GM12878 (cell line): Measurements from ENCODE around the gene RAPGEF4. TPM values are rescaled to one million over a fixed set of nuclear protein-coding genes. Genes with fewer than 3 reads are reported as not detected.
A peak's percentile ranks its signal among the peaks of the same experiment; 100 is the strongest.

Experiments
- ATAC-seq: fragments of 200-7000 bp; cut with Tn5 transposase; 3 replicates; pipeline ENCODE4 v1.9.1; 2020; ENCODE audit warnings: mild to moderate bottlenecking, moderate library complexity
- BruUV-seq: library from RNA; stranded (reverse); fragments of 400-500 nt; replicated peaks from 2 replicates; lab custom pipeline; 2021; lab: Mats Ljungman, UMichigan
- CTCF ChIA-PET: fragments of 300-600 bp; sonication (Branson Sonifier 250); formaldehyde crosslinking; extraction: SDS; loops from one replicate; lab custom pipeline; 2021; ENCODE audit warnings: inconsistent platforms; lab: Yijun Ruan, JAX
- POLR2A ChIA-PET: fragments of 350-600 bp; formaldehyde crosslinking; extraction: SDS; loops from one replicate; lab custom pipeline; 2021; ENCODE audit warnings: inconsistent platforms; lab: Charles Lee
- RAD21 ChIA-PET: fragments of 300-600 bp; sonication (Branson Sonifier 250); formaldehyde crosslinking; loops from one replicate; lab custom pipeline; 2023; ENCODE audit warnings: antibody characterized with exemption; ENCODE audit not compliant: unreplicated experiment; lab: Charles Lee
- SMC1A ChIA-PET: fragments of 300-600 bp; sonication (Branson Sonifier 250); formaldehyde crosslinking; loops from one replicate; lab custom pipeline; 2023; ENCODE audit not compliant: unreplicated experiment, uncharacterized antibody; lab: Charles Lee
- DNase-seq: peaks from one replicate; pipeline ENCODE4 v3.0.0-alpha.2; 2011; ENCODE audit warnings: low read depth, low spot score
- FAIRE-seq: peaks from 3 replicates; lab custom pipeline; 2011; peaks lifted over from hg19 to GRCh38; lab: Jason Lieb, UNC
- H2AFZ ChIP-seq: 2 replicates; pipeline ENCODE4 v1.6.0; 2011; ENCODE audit warnings: low read depth, low read length, control low read depth; ENCODE audit not compliant: control insufficient read depth
- H3K27ac ChIP-seq: 2 replicates; pipeline ENCODE4 v1.5.1; 2011; ENCODE audit warnings: control low read depth; ENCODE audit not compliant: control insufficient read depth, insufficient read depth
- H3K27me3 ChIP-seq, 2 experiments: replicated peaks in 1 of 2; 2 replicates each; pipeline versions ENCODE4 v1.6.0 to v1.6.1; 2011; ENCODE audit warnings: low read length in 1 of 2; ENCODE audit not compliant: control insufficient read depth in 2 of 2, insufficient read depth in 2 of 2
- H3K36me3 ChIP-seq, 2 experiments: 2 replicates each; pipeline ENCODE4 v1.5.1; 2011; ENCODE audit warnings: low read length in 1 of 2; ENCODE audit not compliant: control insufficient read depth in 2 of 2, insufficient read depth in 2 of 2
- H3K4me1 ChIP-seq: 2 replicates; pipeline ENCODE4 v1.6.1; 2011; ENCODE audit warnings: mild to moderate bottlenecking, low read length, moderate library complexity, mixed read lengths; ENCODE audit not compliant: control insufficient read depth, insufficient read depth
- H3K4me2 ChIP-seq: 2 replicates; pipeline ENCODE4 v1.6.0; 2011; ENCODE audit warnings: control low read depth; ENCODE audit not compliant: control insufficient read depth, insufficient read depth
- H3K4me3 ChIP-seq: fragments of 200-600 bp; sonication (generic); 2 replicates; pipeline ENCODE4 v1.5.1; 2016
- H3K79me2 ChIP-seq: 2 replicates; pipeline ENCODE4 v1.6.0; 2011; ENCODE audit warnings: low read length; ENCODE audit not compliant: control insufficient read depth, insufficient read depth
- H3K9ac ChIP-seq: 2 replicates; pipeline ENCODE4 v1.8.0; 2011; ENCODE audit warnings: low read length, control low read depth, mixed read lengths; ENCODE audit not compliant: control insufficient read depth, insufficient read depth
- H3K9me3 ChIP-seq: replicated peaks from 3 replicates; pipeline ENCODE4 v1.5.1; 2011; ENCODE audit warnings: mild to moderate bottlenecking, low read length; ENCODE audit not compliant: control insufficient read depth, insufficient read depth
- H4K20me1 ChIP-seq: 2 replicates; pipeline ENCODE4 v1.6.0; 2011; ENCODE audit not compliant: control insufficient read depth, insufficient read depth
- ATF3 ChIP-seq: IDR thresholded peaks from 2 replicates; pipeline ENCODE4 v1.6.1; 2011; ENCODE audit warnings: low read depth, mild to moderate bottlenecking, low read length, moderate library complexity, borderline replicate concordance; ENCODE audit errors: extremely low read depth
- BRCA1 ChIP-seq: IDR thresholded peaks from 2 replicates; pipeline ENCODE4 v1.6.1; 2011; ENCODE audit warnings: low read depth, low read length, improper control_type of control experiment
- HDGF ChIP-seq: fragments of 450-650 bp; IDR thresholded peaks from 2 replicates; pipeline ENCODE4 v1.6.1; 2016; ENCODE audit warnings: antibody characterized with exemption
- IKZF2 ChIP-seq, 2 experiments: fragments of 450-650 bp; IDR thresholded peaks; 2 replicates each; pipeline ENCODE4 v1.6.1; 2017; ENCODE audit warnings: mild to moderate bottlenecking in 2 of 2, moderate library complexity in 2 of 2
- NR2C2 ChIP-seq: IDR thresholded peaks from 2 replicates; pipeline ENCODE4 v1.6.1; 2011; ENCODE audit warnings: borderline replicate concordance, low read depth; ENCODE audit not compliant: control insufficient read depth, insufficient read length
- PRDM15 ChIP-seq: fragments of 450-650 bp; formaldehyde crosslinking; IDR thresholded peaks from 2 replicates; pipeline ENCODE4 v1.4.0; 2020; ENCODE audit warnings: mild to moderate bottlenecking, moderate library complexity
- RAD21 ChIP-seq: IDR thresholded peaks from 2 replicates; pipeline ENCODE4 v1.6.1; 2011; ENCODE audit warnings: mild to moderate bottlenecking, low read depth, low read length, moderate library complexity; ENCODE audit not compliant: insufficient read depth
- SMC3 ChIP-seq: IDR thresholded peaks from 2 replicates; pipeline ENCODE4 v1.6.1; 2011; ENCODE audit warnings: low read length, improper control_type of control experiment, borderline replicate concordance
- SUZ12 ChIP-seq: fragments of 200-600 bp; sonication (generic); IDR thresholded peaks from one replicate; pipeline ENCODE4 v1.6.1; 2018; ENCODE audit warnings: antibody characterized with exemption, mild to moderate bottlenecking; ENCODE audit not compliant: unreplicated experiment
- TARDBP ChIP-seq: IDR thresholded peaks from 2 replicates; pipeline ENCODE4 v1.6.1; 2016; ENCODE audit warnings: borderline replicate concordance
- WRNIP1 ChIP-seq: IDR thresholded peaks from 2 replicates; pipeline ENCODE4 v1.6.1; 2011; ENCODE audit warnings: low read depth, low read length, improper control_type of control experiment, borderline replicate concordance
- YY1 ChIP-seq: IDR thresholded peaks from 2 replicates; pipeline ENCODE4 v1.6.1; 2011; ENCODE audit warnings: low read depth, mild to moderate bottlenecking, low read length
- ZNF384 ChIP-seq: IDR thresholded peaks from 2 replicates; pipeline ENCODE4 v1.6.1; 2012; ENCODE audit warnings: low read depth, mild to moderate bottlenecking, low read length, improper control_type of control experiment, borderline replicate concordance
- ZZZ3 ChIP-seq: IDR thresholded peaks from 2 replicates; pipeline ENCODE4 v1.6.1; 2011; ENCODE audit warnings: low read depth; ENCODE audit not compliant: control insufficient read depth, insufficient read length
- WGBS: methylation state at CpG from one replicate; pipeline ENCODE4 v1.1.6; 2016; ENCODE audit warnings: low lambda C conversion rate; ENCODE audit not compliant: insufficient replicate concordance, insufficient coverage; ENCODE audit errors: missing lambda C conversion rate; 5-methylcytosine and 5-hydroxymethylcytosine counted together
- in situ Hi-C: fragments of 300-500 bp; cut with MboI; formaldehyde crosslinking; loops from 9 replicates; pipeline ENCODE4 v1.14.3; 2018; ENCODE audit warnings: mixed read lengths
- intact Hi-C: fragments of 100-400 bp; cut with micrococcal nuclease; formaldehyde crosslinking; loops from one replicate; pipeline ENCODE4 v1.14.2; 2022; ENCODE audit not compliant: unreplicated experiment
- polyA plus RNA-seq, 11 experiments: library from polyadenylated mRNA; depleted of rRNA in 4 of 11; unstranded in 6 of 11; stranded (reverse) in 5 of 11; fragments of >200 nt; fragmentation: Nextera tagmentation in 4 of 11; fragmentation: Illumina TruSeq in 1 of 11; extraction: Ambion mirVana in 4 of 11; extraction: Trizol in 1 of 11; gene quantifications; 1 replicate in 1 of 11; 2 replicates in 10 of 11; pipeline versions ENCODE4 v1.2.1 to v1.2.3, GENCODE V29; 2011 to 2016; ENCODE audit warnings: inconsistent platforms in 2 of 11, missing spikeins in 2 of 11, low read depth in 1 of 11
- total RNA-seq, 4 experiments: library from RNA; depleted of rRNA in 3 of 4; stranded (reverse); fragments of >200 nt in 3 of 4; fragmentation: Illumina TruSeq in 1 of 4; extraction: Trizol in 1 of 4; gene quantifications; 2 replicates each; pipeline versions ENCODE4 v1.2.1 to v1.2.3, GENCODE V29; 2013 to 2021

Gene RAPGEF4
- total and polyA plus RNA-seq, 10 of the 15 experiments (the other 5 are each of a cell fraction or from before 2014, with no cell fraction given): 0.18 TPM; not detected in 8

- Histone ChIP-seq H3K4me2 (no peak overlapping the region), H2AFZ (no peak overlapping the region), H3K4me3 (no peak overlapping the region), H3K4me1 (no peaks in the 10 kb centered on the region), H3K27ac (no peak overlapping the region), H3K27me3 (peaks cover 0 to 4% of the 10 kb centered on the region in 2 experiments; a peak in 1 of 4 replicates), H3K79me2 (no peaks in the 10 kb centered on the region), H4K20me1 (no peaks in the 10 kb centered on the region), H3K9ac (no peak overlapping the region), H3K9me3 (no peaks in the 10 kb centered on the region), H3K36me3 (no peaks in the 10 kb centered on the region)
- no peak for TF ChIP-seq ATF3
- no peak for ATAC-seq
- BruUV-seq: no TSS peak
- no peak for DNase-seq
- ChIA-PET RAD21 (interaction anchor here (0.8 kb wide), 1 partner anchor 68 kb away, joined by 3 read pairs; no protein-coding TSS in a partner anchor), POLR2A (no interaction called here), SMC1A (interaction anchor here (1.5 kb wide), 1 partner anchor 69 kb away, joined by 5 read pairs; no protein-coding TSS in a partner anchor), CTCF (interaction anchor here (1.0 to 4.2 kb wide), 2 partner anchors 65 to 68 kb away, joined by 4 to 34 read pairs; no protein-coding TSS in a partner anchor)
- intact Hi-C loops: no loop called here
- FAIRE-seq: no peak
- WGBS: 5% methylated on average over 2 of the region's 2 CpGs
- in situ Hi-C loops: no loop called here
These were observed 127.7 kb downstream of the RAPGEF4 start for GRCh38 chr2:172863341-172863740.

GRCh38 chr2:172864182-172864581 is 128.5 kb downstream of the RAPGEF4 start:
- H3K27me3 ChIP-seq: peaks cover 0 to 4% of the 10 kb centered on the region in 2 experiments; a peak in 1 of 4 replicates
- H3K9ac ChIP-seq: no peak overlapping the region
- no peak overlapping the region for H3K4me2 ChIP-seq
- H3K9me3 ChIP-seq: no peaks in the 10 kb centered on the region
- POLR2A ChIA-PET: no interaction called here
- RAD21 ChIA-PET: interaction anchor here (1.7 kb wide), 1 partner anchor 67 kb away, joined by 5 read pairs; no protein-coding TSS in a partner anchor
- H3K27ac ChIP-seq: no peak overlapping the region
- WGBS: 6% methylated on average over 5 of the region's 5 CpGs
- DNase-seq (peak; percentile 3), ATAC-seq (peak; percentile 86), FAIRE-seq (peak; percentile 62)
- H3K4me1 ChIP-seq: no peaks in the 10 kb centered on the region
- no peaks in the 10 kb centered on the region for H3K36me3 ChIP-seq
- H2AFZ ChIP-seq: no peak overlapping the region
- CTCF ChIA-PET: interaction anchor here (1.5 to 4.2 kb wide), 2 partner anchors 68 to 109 kb away, joined by 4 to 34 read pairs; no protein-coding TSS in a partner anchor
- no peaks in the 10 kb centered on the region for H3K79me2 ChIP-seq
- no peak overlapping the region for H3K4me3 ChIP-seq
- SMC1A ChIA-PET: interaction anchor here (1.1 to 1.5 kb wide), 3 partner anchors 60 to 68 kb away, joined by 3 to 5 read pairs (median 3); no protein-coding TSS in a partner anchor
- intact Hi-C loops: loop anchor here (1.0 to 2.0 kb wide), 2 partner anchors 57 to 68 kb away; no protein-coding TSS in a partner anchor
- in situ Hi-C loops: no loop called here
- BruUV-seq: no TSS peak
- H4K20me1 ChIP-seq: no peaks in the 10 kb centered on the region
- TF ChIP-seq ZZZ3 (no peak), RAD21 (peak; percentile 83), ZNF384 (no peak), PRDM15 (no peak), WRNIP1 (no peak), YY1 (peak; percentile 57), NR2C2 (no peak), SMC3 (peak; percentile 83), TARDBP (no peak), HDGF (no peak), SUZ12 (no peak), IKZF2 (IDR thresholded peaks at IDR 0.05) (no peak), BRCA1 (no peak)
